Mesothelial cell of epicardium (in vitro differentiated cells): ENCODE results near the gene SAMD10. TPM values are rescaled to one million over a fixed set of nuclear protein-coding genes. Genes with fewer than 3 reads are reported as not detected.

Experiments
- DNase-seq, 2 experiments: peaks; one replicate each; pipeline ENCODE4 v3.0.0; 2021; ENCODE audit warnings: low spot score in 2 of 2; ENCODE audit not compliant: unreplicated experiment in 2 of 2
- H3K27ac Mint-ChIP-seq: 2 replicates; pipeline ENCODE4 v1.8.0; 2021; ENCODE audit warnings: mixed read lengths
- H3K27me3 Mint-ChIP-seq: 2 replicates; pipeline ENCODE4 v1.8.0; 2021; ENCODE audit warnings: low read depth, mixed read lengths
- H3K36me3 Mint-ChIP-seq: 2 replicates; pipeline ENCODE4 v1.8.0; 2021; ENCODE audit warnings: mixed read lengths
- H3K4me1 Mint-ChIP-seq: 2 replicates; pipeline ENCODE4 v1.8.0; 2021; ENCODE audit warnings: mixed read lengths
- H3K4me3 Mint-ChIP-seq: 2 replicates; pipeline ENCODE4 v1.8.0; 2021; ENCODE audit warnings: mild to moderate bottlenecking, moderate library complexity, mixed read lengths
- H3K9me3 Mint-ChIP-seq: 2 replicates; pipeline ENCODE4 v1.8.0; 2021; ENCODE audit warnings: mixed read lengths
- CTCF ChIP-seq: fragments of 200-600 bp; sonication (generic); IDR thresholded peaks from one replicate; pipeline ENCODE4 v1.5.0; 2021; ENCODE audit warnings: antibody characterized with exemption; ENCODE audit not compliant: unreplicated experiment
- total RNA-seq: library from RNA; stranded (reverse); gene quantifications from 3 replicates; pipeline ENCODE4 v1.2.1, GENCODE V29; 2021

The SAMD10 gene
- total RNA-seq, 1 donor from 2014 or later: 11.7 TPM

GRCh38 chr20:63955827-63956663 lies 23.4 kb downstream of the SAMD10 start, which contains the start of gene UCKL1:
Gene UCKL1 (minus strand): TSS chr20:63956416. CDS start chr20:63956372, 44 bp downstream.
- Mint-ChIP-seq H3K4me1 (peaks cover 21% of the 10 kb centered on the region), H3K9me3 (no peaks in the 10 kb centered on the region), H3K27ac (peak within 1 kb of the TSS; percentile 75), H3K4me3 (peak within 1 kb of the TSS; percentile 78), H3K36me3 (peaks cover 2% of the 10 kb centered on the region), H3K27me3 (no peaks in the 10 kb centered on the region)
- no peak for TF ChIP-seq CTCF
- DNase-seq: peak; percentile 86 to 91

GRCh38 chr20:63955281-63955826 lies 24.1 kb downstream of the SAMD10 start:
- no peak for TF ChIP-seq CTCF
- peaks cover 2% of the 10 kb centered on the region for H3K36me3 Mint-ChIP-seq
- H3K9me3 Mint-ChIP-seq: no peaks in the 10 kb centered on the region
- H3K27me3 Mint-ChIP-seq: no peaks in the 10 kb centered on the region
- DNase-seq: no peak
- peak overlapping the region; percentile 69 for H3K27ac Mint-ChIP-seq
- peaks cover 21% of the 10 kb centered on the region for H3K4me1 Mint-ChIP-seq
- peak overlapping the region; percentile 78 for H3K4me3 Mint-ChIP-seq

GRCh38 chr20:63953764-63954429 lies 25.5 kb downstream of the SAMD10 start:
- Mint-ChIP-seq H3K4me3 (peak overlapping the region; percentile 78), H3K36me3 (no peaks in the 10 kb centered on the region), H3K27ac (no peak overlapping the region), H3K9me3 (no peaks in the 10 kb centered on the region), H3K27me3 (no peaks in the 10 kb centered on the region), H3K4me1 (peaks cover 32% of the 10 kb centered on the region)
- TF ChIP-seq CTCF: no peak
- no peak for DNase-seq

GRCh38 chr20:63952769-63953168 lies 26.7 kb downstream of the SAMD10 start:
- Mint-ChIP-seq H3K9me3 (no peaks in the 10 kb centered on the region), H3K4me3 (no peak overlapping the region), H3K4me1 (peaks cover 36% of the 10 kb centered on the region), H3K36me3 (peaks cover 1% of the 10 kb centered on the region), H3K27me3 (no peaks in the 10 kb centered on the region), H3K27ac (no peak overlapping the region)
- TF ChIP-seq CTCF: no peak
- DNase-seq: no peak

- DNase-seq: no peak
- Mint-ChIP-seq H3K27ac (no peak overlapping the region), H3K36me3 (peaks cover 1% of the 10 kb centered on the region), H3K4me3 (no peak overlapping the region), H3K4me1 (peaks cover 35% of the 10 kb centered on the region), H3K27me3 (no peaks in the 10 kb centered on the region), H3K9me3 (no peaks in the 10 kb centered on the region)
- no peak for TF ChIP-seq CTCF
Observed at GRCh38 chr20:63952210-63952535, 27.3 kb downstream of the SAMD10 start.
